Lower lobe of right lung (tissue), 2 donors: ENCODE data around the gene CDC42SE2. TPM values are rescaled to one million over a fixed set of nuclear protein-coding genes. Genes with fewer than 3 reads are reported as not detected.
"Not testable (repeated sequence)": the region's sequence is repeated elsewhere in the genome, so short reads cannot be mapped to it uniquely, and the experiment has no call there.

Source experiments
- ATAC-seq, 2 donors: fragments of 200-7000 bp; cut with Tn5 transposase; one replicate each; pipeline ENCODE4 v1.9.1; 2020 to 2022; ENCODE audit warnings: mild to moderate bottlenecking in 2 of 2, moderate library complexity in 2 of 2
- DNase-seq: peaks from one replicate; pipeline ENCODE4 v3.0.0-alpha.2; 2020
- H3K27ac ChIP-seq: fragments of 200-600 bp; one replicate; pipeline ENCODE4 v1.8.0; 2022
- H3K27me3 ChIP-seq: fragments of 200-600 bp; one replicate; pipeline ENCODE4 v1.8.0; 2022; ENCODE audit warnings: low read depth
- H3K36me3 ChIP-seq: fragments of 200-600 bp; one replicate; pipeline ENCODE4 v1.8.0; 2022; ENCODE audit warnings: mild to moderate bottlenecking
- H3K4me1 ChIP-seq: fragments of 200-600 bp; one replicate; pipeline ENCODE4 v1.8.0; 2022
- H3K4me3 ChIP-seq: fragments of 200-600 bp; one replicate; pipeline ENCODE4 v1.8.0; 2022; ENCODE audit warnings: mild to moderate bottlenecking
- H3K9me3 ChIP-seq: fragments of 200-600 bp; one replicate; pipeline ENCODE4 v1.8.0; 2022
- intact Hi-C: fragments of 100-400 bp; cut with DNase I; formaldehyde crosslinking; loops from one replicate; pipeline ENCODE4 v1.11.0; 2022
- total RNA-seq: library from RNA; stranded (reverse); fragmentation: NEBNext Ultra II Directional; extraction: Animal tissue kit (Norgen Biotek cat#: 25700); gene quantifications from one replicate; pipeline ENCODE4 v1.2.1, GENCODE V29; 2021
- TF ChIP-seq, protein P1 (sequence below): fragments of 200-600 bp; IDR thresholded peaks from one replicate; pipeline ENCODE4 v1.8.0; 2022; ENCODE audit warnings: antibody characterized with exemption, mild to moderate bottlenecking
- donor health status: DM: no; HTN: yes; CAD: no; lungs with severe emphysema.

CDC42SE2 gene
- total RNA-seq, 1 donor from 2014 or later, result 38.7 TPM

GRCh38 chr5:131379723-131380122 is 115.9 kb downstream of the CDC42SE2 start:
- ATAC-seq (peak; percentile 64 to 85), DNase-seq (no peak)
- H3K4me3 ChIP-seq, result no peak overlapping the region
- H3K4me1 ChIP-seq, result peaks cover 59% of the 10 kb centered on the region
- peak overlapping the region; percentile 64 for H3K27ac ChIP-seq
- H3K27me3 ChIP-seq, result no peaks in the 10 kb centered on the region
- H3K36me3 ChIP-seq, result no peaks in the 10 kb centered on the region
- no peaks in the 10 kb centered on the region for H3K9me3 ChIP-seq
- TF ChIP-seq, protein P1, sequence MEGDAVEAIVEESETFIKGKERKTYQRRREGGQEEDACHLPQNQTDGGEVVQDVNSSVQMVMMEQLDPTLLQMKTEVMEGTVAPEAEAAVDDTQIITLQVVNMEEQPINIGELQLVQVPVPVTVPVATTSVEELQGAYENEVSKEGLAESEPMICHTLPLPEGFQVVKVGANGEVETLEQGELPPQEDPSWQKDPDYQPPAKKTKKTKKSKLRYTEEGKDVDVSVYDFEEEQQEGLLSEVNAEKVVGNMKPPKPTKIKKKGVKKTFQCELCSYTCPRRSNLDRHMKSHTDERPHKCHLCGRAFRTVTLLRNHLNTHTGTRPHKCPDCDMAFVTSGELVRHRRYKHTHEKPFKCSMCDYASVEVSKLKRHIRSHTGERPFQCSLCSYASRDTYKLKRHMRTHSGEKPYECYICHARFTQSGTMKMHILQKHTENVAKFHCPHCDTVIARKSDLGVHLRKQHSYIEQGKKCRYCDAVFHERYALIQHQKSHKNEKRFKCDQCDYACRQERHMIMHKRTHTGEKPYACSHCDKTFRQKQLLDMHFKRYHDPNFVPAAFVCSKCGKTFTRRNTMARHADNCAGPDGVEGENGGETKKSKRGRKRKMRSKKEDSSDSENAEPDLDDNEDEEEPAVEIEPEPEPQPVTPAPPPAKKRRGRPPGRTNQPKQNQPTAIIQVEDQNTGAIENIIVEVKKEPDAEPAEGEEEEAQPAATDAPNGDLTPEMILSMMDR, result no peak
- intact Hi-C loops, result no loop called here

DNA sequence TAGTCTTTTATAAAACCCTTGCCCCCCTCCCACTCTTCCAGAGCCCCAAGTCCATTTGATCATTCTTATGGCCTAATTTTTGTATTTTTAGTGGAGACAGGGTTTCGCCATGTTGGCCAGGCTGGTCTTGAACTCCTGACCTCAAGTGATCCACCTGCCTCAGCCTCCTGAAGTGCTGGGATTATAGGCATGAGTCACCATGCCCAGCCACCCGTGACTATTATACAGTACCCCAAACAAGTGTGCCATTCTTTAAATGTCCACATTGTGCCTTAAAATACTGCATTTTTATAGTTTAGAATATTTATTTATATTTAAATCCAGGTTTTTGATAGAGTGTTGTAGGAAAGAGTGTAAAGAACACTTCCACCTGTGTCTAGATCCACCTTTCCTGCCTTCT is 116.4 kb downstream of the CDC42SE2 start:
- H3K36me3 ChIP-seq, intact Hi-C loops, H3K4me3 ChIP-seq, H3K27me3 ChIP-seq, DNase-seq, H3K9me3 ChIP-seq, ATAC-seq: not testable (repeated sequence)
- peak overlapping the region; percentile 64 for H3K27ac ChIP-seq
- H3K4me1 ChIP-seq, result peaks cover 57% of the 10 kb centered on the region

- H3K9me3 ChIP-seq, result no peaks in the 10 kb centered on the region
- no peak overlapping the region for H3K4me3 ChIP-seq
- peaks cover 7% of the 10 kb centered on the region for H3K36me3 ChIP-seq
- ATAC-seq (no peak), DNase-seq (no peak)
- H3K27me3 ChIP-seq, result no peaks in the 10 kb centered on the region
- TF ChIP-seq, protein P1, result no peak
- peaks cover 57% of the 10 kb centered on the region for H3K4me1 ChIP-seq
- intact Hi-C loops, result no loop called here
- no peak overlapping the region for H3K27ac ChIP-seq
These were observed 117.2 kb downstream of the CDC42SE2 start for GRCh38 chr5:131381021-131381420.

GRCh38 chr5:131381777-131382176 is 117.9 kb downstream of the CDC42SE2 start:
- Histone ChIP-seq H3K9me3 (no peaks in the 10 kb centered on the region), H3K27ac (no peak overlapping the region), H3K36me3 (peaks cover 11% of the 10 kb centered on the region), H3K4me3 (no peak overlapping the region), H3K4me1 (peaks cover 64% of the 10 kb centered on the region), H3K27me3 (no peaks in the 10 kb centered on the region)
- TF ChIP-seq, protein P1, result no peak
- DNase-seq (no peak), ATAC-seq (no peak)
- intact Hi-C loops, result no loop called here

DNA sequence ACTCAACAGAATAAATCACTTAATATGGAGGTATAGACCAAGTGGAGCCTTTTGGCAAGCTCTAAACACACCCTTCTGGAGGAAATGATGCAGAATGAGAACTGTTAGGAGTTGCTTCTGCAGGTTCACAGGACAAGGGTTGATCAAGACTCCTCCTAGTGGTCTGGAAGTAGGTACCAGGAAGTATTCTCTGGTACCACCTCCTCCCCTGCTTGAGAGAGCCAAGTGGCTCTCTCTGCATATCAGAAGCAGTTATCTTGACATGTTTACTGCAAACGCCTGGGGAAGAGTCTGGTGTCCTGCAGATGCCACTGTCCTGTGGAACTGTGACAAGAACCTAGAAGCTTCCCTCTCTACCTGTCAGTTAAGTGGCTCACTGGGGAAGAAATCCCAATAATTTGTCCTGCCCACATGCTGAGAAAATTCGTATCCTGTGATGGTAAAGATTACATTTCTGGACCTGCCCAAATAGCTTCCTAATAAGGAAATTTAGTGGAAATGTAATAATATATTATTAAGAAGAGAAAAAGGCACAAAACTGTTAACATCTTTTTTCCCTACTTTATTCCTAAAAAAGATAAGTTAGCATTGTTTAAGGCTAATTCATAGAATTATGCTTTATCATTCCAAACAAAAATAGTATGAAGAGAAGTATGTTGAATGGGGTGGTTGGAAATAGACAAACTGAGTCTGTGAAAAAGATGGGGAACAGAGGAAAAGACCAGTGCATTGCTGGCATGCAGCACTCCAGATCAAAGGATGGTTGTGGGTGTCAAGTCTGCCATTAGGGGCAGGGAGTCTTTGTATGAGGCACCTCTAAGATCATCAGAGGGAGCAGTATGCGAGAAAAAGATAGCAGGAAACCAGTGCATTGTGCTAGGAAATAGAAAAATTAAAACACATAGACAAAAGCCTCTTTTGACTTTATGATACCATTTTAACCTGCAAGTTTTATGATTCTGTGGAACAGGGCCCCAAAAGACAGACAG is 118.8 kb downstream of the CDC42SE2 start:
- TF ChIP-seq, protein P1, result peak; percentile 55
- ATAC-seq (peak; percentile 82 to 89), DNase-seq (no peak)
- no peak overlapping the region for H3K27ac ChIP-seq
- H3K36me3 ChIP-seq, result peaks cover 11% of the 10 kb centered on the region
- intact Hi-C loops, result no loop called here
- no peaks in the 10 kb centered on the region for H3K27me3 ChIP-seq
- H3K4me3 ChIP-seq, result no peak overlapping the region
- H3K4me1 ChIP-seq, result peaks cover 57% of the 10 kb centered on the region
- H3K9me3 ChIP-seq, result no peaks in the 10 kb centered on the region

DNA sequence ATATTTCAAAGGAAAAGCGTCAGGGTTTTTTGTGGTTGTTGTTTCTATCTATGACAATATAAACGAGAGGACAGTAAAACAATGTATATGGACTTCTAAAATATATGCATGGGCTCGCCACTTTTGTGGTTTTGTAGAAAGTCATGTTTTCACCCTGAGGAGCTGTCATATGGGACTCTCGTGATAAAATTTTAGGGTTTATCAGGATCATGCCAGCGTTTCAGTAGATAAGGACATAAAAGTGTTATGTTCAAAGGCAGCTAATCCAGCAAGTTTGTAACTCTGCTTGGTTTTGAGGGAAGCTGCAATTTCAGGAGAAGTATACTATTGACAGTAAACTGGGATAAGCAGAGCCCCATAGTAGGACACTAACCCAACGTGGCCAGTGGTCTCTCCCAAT is 120.3 kb downstream of the CDC42SE2 start:
- TF ChIP-seq, protein P1, result no peak
- ATAC-seq (no peak), DNase-seq (no peak)
- Histone ChIP-seq H3K27ac (no peak overlapping the region), H3K27me3 (no peaks in the 10 kb centered on the region), H3K4me1 (peaks cover 43% of the 10 kb centered on the region), H3K36me3 (peaks cover 11% of the 10 kb centered on the region), H3K4me3 (no peak overlapping the region), H3K9me3 (no peaks in the 10 kb centered on the region)
- intact Hi-C loops, result no loop called here
